ENCODE data around the gene EEFSEC. TPM values are rescaled to one million over a fixed set of nuclear protein-coding genes. Genes with fewer than 3 reads are reported as not detected.
A peak's percentile ranks its signal among the peaks of the same experiment; 100 is the strongest.

EEFSEC gene
- total RNA-seq, 1 experiment from 2014 or later, result 15.4 TPM

GRCh38 chr3:128455786-128456748 is 302.8 kb downstream of the EEFSEC start:
- Histone ChIP-seq H3K27ac (ENCODE audit: low read length) (no peak overlapping the region), H3K4me1 (ENCODE audit: control insufficient read depth, insufficient read depth, low read length) (no peaks in the 10 kb centered on the region), H3K9me3 (ENCODE audit: control insufficient read depth, insufficient read depth, low read depth, low read length) (no peaks in the 10 kb centered on the region), H3K4me3 (ENCODE audit: low read depth in 2 of 2, low read length in 2 of 2) (no peak overlapping the region; a peak in 1 of 4 replicates), H3K36me3 (ENCODE audit: control insufficient read depth, insufficient read depth, low read length) (no peaks in the 10 kb centered on the region), H3K27me3 (ENCODE audit: control insufficient read depth, insufficient read depth, low read length) (no peaks in the 10 kb centered on the region)
- intact Hi-C loops (cut with micrococcal nuclease; ENCODE audit: unreplicated experiment) (no loop called here), in situ Hi-C loops (cut with HindIII; ENCODE audit: low pct_unique_long_range_greater_than_20kb, low sequenced_read_pairs) (no loop called here)
- TF ChIP-seq POLR2AphosphoS5 (IDR thresholded peaks at IDR 0.05; ENCODE audit: low read depth, low read length) (no peak), CTCF (IDR thresholded peaks at IDR 0.05) (no peak), TCF7L2 (IDR thresholded peaks at IDR 0.05; ENCODE audit: low read depth, low read length) (no peak), REST (IDR thresholded peaks at IDR 0.05; ENCODE audit: insufficient read depth in 1 of 2, low read depth in 2 of 2, low read length in 1 of 2) (no peak), SIN3A (IDR thresholded peaks at IDR 0.05; ENCODE audit: borderline replicate concordance, insufficient read depth, low read depth, low read length) (no peak)
- DNase-seq (ENCODE audit: low read depth, low spot score) (no peak), ATAC-seq (peak; percentile 35; the same call in 1 of the 2 replicates)
- CTCF ChIA-PET, result no interaction called here
- no TSS peak for BruUV-seq (replicated peaks)
- POLR2A ChIA-PET, result no interaction called here

GRCh38 chr3:128456776-128457715 is 303.8 kb downstream of the EEFSEC start:
- no peak overlapping the region; a peak in 1 of 4 replicates for H3K4me3 ChIP-seq (ENCODE audit: low read depth in 2 of 2, low read length in 2 of 2)

More at GRCh38 chr3:128456776-128457715, 303.8 kb downstream of the EEFSEC start:
- POLR2A ChIA-PET, result interaction anchor here (0.6 kb wide), 1 partner anchor 51 kb away, joined by 5 read pairs; no protein-coding TSS in a partner anchor
- ATAC-seq (no peak), DNase-seq (ENCODE audit: low read depth, low spot score) (no peak)
- Histone ChIP-seq H3K9me3 (ENCODE audit: control insufficient read depth, insufficient read depth, low read depth, low read length) (no peaks in the 10 kb centered on the region), H3K27me3 (ENCODE audit: control insufficient read depth, insufficient read depth, low read length) (no peaks in the 10 kb centered on the region), H3K36me3 (ENCODE audit: control insufficient read depth, insufficient read depth, low read length) (no peaks in the 10 kb centered on the region), H3K27ac (ENCODE audit: low read length) (no peak overlapping the region), H3K4me1 (ENCODE audit: control insufficient read depth, insufficient read depth, low read length) (no peaks in the 10 kb centered on the region)
- intact Hi-C loops (cut with micrococcal nuclease; ENCODE audit: unreplicated experiment), result no loop called here
- CTCF ChIA-PET, result no interaction called here
- BruUV-seq (replicated peaks), result no TSS peak
- in situ Hi-C loops (cut with HindIII; ENCODE audit: low pct_unique_long_range_greater_than_20kb, low sequenced_read_pairs), result no loop called here
- TF ChIP-seq TCF7L2 (IDR thresholded peaks at IDR 0.05; ENCODE audit: low read depth, low read length) (no peak), SIN3A (IDR thresholded peaks at IDR 0.05; ENCODE audit: borderline replicate concordance, insufficient read depth, low read depth, low read length) (no peak), CTCF (IDR thresholded peaks at IDR 0.05) (no peak)

Data from Panc1 (cell line).